Activated T-cell treated with anti-CD3 and anti-CD28 coated beads, Interleukin-2, amount 50 U/mL, for 1 hour (primary cell): ENCODE data around the gene BCL11A.

Experiments used
- DNase-seq: peaks from one replicate; pipeline ENCODE4 v3.0.0-alpha.2; 2020

The BCL11A gene

DNA sequence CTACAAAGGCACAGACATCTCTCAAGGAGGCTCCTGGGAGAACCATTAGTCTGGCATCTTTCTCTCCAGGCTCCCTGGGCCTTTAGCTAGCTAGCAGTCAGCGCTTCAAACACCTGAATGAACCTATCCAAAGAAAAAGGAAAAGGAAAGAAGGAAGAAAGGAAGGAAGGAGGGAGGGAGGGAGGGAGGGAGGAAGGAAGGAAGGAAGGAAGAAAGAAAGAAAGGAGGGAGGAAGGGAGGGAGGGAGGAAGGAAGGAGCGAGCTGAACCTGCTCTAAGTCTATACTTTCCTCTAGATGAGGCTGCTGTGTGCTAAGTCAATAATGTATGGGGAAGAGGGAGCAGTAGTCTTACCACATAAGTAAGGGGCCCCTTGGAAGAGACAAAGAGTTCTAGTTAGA, 5.1 kb upstream of the BCL11A start:
- DNase-seq = no peak

DNA sequence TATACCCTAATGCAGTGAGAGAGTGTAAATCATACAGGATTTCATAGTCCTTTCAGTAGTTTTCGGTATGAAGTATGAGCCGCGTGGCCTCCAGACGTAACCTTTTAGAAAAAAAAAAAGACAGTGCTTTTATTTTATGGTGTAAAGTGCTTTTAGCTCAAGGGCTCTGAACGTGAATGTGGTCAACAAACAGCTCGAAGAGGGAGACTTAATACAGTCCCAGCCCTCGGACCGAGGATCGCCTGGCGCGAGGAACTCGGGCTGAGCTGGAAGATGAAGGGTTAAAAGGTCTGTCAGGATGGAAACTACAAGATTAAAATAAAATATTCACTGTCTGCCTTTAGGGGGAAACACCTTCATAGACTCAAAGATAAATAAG, 4.0 kb upstream of the BCL11A start:
- DNase-seq = no peak

DNA sequence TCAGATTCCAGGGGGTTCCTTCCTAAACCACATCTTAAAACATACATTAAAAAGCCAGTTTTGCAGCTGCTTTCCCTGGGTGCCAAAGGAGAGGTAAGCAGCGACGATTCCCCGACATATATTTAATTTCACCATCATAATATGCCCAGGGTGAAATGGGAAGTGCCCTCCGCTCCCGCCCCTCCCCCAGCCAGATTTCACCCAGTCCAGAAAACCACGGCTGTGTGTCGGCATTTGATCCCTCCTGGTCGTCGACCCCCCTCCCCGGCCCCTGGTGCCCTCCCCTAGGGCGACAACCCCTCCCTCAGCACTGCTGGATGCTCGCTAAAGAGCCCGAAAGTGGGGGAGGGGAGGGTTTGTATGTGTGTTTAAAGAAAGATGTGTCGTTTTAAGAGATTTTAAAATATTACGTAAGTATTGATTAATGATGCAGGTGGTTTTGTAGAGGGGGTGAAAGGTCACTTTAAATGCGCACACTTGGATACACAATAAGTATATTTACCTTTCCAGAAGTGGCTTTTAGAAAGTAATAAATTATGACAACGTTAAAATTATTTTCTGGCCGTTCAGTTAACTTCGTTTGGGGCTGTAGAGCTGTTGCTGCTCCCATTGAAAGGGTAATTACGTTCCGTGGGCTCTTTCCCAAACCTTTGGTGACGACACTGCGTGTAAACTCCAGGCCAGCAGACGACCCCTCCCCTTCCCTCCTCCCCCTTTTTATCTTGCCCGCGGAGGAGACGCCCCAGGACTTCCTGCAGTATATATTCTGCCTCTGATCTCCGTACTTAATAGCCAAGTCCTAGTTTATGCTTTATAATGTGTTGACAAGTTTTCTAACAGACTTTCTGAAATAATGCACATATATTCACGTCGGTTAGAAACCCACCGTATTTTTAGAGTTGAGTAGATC, 3.4 kb upstream of the BCL11A start:
- no peak for DNase-seq

DNA sequence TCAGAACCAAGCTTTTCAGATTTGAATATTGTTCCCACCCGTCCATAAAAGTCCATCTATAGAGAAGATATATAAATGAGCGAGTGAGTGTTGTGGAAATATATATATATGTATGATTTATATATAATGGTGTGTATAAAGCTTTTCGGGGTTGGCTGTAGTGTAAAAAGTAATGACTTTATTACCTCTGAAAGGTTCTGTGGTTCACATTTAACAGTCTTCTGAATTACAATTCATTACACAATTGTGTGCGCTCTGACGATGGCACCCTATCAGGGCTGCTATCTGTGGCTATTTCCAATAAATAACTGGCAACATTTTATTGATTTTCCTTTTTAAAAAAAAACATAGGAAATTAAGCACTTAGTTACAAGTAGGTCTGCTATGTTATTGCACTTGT, 2.7 kb upstream of the BCL11A start:
- no peak for DNase-seq

DNA sequence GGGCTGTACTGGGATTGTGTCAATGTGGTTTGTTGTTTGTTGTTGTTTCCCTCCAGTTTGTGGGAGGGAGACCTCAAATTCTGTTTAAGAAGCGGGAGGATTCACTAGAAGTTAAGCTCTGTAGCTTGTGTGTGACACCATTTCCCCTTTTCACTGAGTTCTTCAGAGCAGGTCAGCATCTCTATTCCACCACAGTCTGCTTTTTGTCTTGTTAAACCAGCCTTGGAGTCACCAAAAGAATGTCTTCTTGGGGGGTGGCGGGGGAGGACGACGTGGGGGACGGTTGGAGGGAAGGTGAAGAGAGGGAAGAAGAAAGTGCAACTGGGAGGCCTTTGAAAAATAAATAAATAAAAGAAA, 2.3 kb upstream of the BCL11A start:
- DNase-seq = no peak

DNA sequence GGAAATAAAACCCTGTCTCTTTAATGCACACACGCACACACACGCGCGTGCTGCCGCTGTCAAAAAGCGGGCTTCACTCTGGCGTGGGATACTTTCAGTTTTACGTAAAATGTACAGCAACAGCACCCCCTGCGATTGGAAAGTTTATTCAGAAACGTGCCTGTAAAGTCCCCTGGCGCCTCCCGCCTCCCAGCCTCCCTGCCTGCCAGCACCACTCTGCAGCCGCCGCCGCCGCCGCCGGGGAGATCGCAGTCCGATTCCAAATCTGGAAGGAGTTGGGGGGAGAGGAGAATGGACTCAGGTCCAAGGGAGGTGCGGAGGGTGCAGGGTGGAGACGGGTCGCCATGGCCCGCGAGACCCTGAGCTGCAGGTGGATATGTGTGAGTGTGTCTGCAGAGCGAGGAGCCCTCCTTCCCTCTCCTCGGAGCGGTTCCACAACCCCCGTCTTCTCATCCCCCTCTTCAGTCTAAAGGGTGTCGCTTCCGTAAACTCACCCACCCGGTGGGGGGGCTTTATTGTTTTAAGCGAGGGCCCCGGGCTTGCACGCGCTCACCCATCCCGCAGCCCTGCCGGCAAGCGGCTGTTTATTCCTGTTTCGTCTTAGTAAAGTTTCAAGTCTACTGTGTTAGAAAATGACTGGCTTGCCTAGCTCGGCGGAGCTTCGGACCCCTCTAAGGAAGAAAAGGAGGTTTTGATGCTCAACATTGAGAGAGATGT, 1.8 kb upstream of the BCL11A start:
- peak; percentile 58 for DNase-seq

DNA sequence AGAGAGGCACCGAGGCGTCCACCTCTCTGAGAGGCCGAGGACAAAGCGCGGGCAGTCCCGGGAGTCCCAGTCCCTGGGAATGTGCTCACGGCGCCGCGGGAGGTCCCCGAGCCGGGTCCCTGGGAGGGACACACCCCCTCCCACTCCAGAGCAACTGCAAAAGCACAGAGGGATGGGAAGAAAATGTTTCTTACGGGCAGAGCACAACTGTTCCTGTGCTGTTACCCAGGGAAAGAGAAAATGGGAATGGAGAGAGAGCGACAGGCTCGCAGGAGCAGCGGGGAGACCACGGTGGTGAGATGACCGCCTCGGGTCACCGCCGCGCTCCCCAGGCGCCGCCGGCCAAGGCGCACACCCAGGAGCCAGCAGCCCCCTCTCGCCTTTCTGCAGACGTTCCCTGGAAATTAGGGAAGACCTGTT, 1.2 kb upstream of the BCL11A start:
- no peak for DNase-seq

DNA sequence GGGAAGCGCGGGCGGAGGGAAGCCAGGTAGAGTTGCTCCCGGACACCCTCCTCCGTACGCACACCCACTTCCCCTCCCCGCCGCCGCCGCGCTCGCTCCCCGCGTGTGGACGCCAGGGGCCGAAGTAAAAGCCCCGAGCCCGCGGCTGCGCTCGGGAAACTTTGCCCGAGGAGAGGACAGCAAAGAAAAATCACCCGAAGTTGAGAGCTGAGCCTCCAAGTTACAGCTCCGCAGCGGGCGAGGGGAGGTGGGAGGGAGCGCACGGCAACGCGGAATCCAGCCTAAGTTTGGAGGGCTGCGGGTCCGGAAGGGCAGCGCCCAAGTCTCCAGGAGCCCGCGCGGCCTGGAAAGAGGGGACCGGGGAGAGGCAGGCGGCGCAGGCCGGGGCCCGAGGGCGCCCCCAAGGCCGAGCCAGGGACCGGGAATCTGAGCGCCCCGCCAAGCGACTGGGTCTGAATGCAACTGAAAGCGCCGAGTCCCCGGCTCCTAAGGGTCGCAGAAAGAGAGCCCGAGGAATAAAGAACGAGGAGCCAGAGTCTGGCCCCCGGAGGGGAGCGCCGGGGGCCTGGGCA, 706 bp upstream of the BCL11A start:
- peak; percentile 36 for DNase-seq

DNA sequence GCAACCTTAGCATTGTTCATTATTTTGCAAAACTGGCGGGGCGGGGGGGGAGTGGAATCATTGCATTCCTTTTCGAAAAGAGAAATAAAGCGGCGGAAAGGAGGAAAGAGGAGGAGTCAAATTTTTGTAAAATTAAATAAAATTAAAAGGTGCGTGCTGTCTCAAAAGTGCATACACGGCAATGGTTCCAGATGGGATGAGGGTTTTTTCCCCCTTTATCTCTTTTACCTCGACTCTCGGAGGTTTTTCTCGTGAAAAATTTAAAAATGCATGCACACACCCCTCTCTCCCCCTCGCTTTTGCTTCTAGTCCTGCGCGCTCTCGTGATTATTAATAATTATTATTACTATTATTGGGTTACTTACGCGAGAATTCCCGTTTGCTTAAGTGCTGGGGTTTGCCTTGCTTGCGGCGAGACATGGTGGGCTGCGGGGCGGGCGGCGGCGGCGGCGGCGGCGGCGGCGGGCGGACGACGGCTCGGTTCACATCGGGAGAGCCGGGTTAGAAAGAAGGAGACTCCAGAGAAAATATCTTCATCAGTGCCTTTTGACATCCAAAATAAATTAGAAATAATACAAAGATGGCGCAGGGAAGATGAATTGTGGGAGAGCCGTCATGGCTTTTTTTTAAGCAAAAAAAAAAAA, 481 bp downstream of the BCL11A start:
- DNase-seq = no peak

DNA sequence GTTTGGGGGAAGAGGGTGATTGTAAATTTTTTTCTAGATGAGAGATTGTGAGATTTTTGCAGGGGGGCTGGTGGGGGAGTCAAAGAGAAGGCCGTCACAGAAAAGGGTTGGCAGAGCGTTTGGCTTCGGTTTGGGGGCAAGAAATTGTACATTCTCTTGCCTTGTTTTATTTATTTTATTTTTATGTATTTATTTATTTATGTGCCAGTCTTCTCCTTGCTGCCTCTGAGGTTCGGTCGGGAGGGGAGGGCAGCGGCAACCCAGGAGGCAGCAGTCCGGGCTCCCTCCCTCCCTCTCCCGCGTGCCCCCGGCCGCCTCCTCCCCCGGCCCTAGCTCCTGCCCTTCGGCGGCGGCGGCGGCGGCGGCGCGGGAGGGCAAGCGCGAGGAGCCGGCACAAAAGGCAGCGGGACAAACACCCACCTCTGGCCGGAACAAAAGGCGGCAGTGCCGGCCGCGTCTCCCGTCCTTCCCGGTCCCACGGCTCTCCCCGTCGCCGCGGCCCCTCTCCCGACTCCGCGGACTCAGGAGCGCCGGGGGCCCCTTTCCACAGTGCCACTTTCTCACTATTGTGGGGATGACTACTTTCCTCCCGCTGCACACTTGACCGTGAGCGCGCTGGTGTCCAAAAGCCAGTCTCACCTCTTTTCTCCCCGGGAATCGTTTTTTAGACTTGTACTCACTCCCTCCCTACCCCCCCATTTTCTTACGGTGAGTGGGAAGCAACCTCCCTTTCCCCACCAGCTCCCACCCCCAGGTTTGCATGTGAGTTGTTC, 1.2 kb downstream of the BCL11A start:
- no peak for DNase-seq

DNA sequence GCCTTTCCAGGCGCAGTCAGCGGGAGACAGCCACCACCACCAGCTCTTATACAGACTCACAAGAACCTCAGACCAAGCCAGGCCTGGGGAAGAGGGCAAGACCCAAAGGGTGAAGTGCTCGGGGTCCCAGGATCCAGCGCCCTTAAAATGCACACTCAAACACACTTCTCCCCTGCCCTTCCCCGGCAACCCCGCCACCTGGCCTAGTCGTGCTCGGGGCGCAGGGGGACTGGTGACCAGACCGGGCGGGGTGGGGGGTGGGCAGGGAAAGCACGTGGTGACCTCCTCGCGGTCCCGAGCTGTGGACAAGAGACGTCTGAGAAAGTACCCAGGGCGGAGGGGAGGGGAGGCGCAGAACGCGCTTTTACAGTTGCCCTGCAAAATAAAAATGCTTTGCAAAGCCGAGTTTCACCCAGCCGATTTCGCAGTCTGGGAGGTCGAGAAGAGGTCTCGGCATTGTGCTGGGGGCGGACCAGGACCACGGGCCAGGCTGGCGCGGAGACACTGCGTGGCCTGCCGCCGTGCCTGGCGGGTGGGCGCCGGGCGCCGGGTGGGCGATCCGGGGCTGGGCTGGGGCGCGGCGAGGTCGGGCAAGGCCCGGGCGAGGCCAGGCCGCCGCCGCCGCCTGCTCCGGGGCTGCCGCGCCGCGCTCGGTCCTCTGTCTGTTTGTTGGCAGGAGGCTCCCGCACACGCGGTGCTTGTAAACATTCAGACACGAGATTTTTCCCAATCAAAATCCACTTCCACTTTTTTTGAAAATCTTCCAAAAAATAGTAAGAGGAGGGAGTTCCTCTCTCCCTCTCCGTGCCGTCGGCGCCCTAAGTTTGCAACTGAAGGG, 2.0 kb downstream of the BCL11A start:
- peak; percentile 34 for DNase-seq

DNA sequence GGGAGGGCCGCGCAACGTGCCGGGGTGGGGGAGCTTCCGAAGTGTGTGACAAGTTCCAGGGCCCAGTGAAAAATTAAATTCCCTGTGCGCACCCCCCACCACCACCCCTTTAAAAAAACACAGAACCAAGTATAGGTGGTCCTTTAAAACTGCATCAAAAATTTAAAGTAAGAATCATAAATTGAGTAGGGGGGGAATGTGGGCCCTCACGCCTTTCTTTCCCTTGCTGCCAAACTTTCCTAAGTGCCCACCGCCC, 2.5 kb downstream of the BCL11A start:
- no peak for DNase-seq

DNA sequence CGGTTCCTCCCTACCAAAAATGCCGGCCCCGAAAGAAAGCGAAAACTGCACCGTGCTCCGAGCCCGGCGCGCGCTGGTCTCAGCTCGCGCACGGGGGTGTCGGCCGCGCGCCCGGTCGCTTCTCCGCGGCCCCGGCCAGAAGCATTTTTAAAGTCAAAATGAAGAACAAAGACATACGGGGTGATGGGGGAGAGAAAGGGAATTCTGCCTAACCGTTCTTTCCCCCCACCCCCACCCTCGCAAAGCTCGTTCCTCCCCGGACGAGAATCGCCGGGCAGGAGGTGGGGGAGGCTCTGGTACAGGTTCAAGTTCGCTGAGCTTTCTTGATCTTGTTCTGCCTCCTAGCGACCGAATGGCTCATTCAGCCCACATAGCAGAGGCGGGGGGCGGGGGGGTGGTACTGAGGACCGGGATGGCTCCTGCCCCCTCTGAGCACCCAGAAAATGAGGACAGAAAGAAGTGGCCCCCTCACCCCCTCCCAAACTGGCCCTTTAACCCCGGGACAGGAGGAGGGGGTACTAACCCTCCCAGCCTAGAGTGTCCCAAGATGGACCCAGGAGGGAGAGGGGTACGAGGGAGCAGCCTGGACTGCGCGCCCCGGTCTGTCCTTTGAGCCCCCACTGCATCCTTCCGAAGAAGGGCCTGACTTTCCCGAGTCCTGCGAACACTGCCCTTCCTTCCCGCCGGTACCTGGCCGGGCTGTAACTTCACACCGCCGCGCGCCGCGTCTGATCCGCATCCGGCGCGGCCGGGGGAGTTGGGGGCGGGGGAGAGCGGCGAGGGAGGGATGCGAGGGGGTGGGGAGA, 3.1 kb downstream of the BCL11A start:
- DNase-seq = peak; percentile 38

DNA sequence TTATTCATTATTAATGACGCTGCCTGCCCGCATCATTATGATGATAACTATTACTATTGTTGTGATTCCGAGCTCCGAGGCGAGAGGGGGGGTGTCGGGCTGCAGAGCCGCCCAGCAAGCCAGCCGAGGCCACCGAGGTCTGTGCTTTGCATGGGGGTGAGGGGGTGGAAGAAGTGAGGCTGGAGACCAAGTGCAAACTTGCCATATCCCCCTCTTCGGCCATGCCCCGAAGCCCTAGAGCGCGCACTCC, 3.6 kb downstream of the BCL11A start:
- DNase-seq = no peak

DNA sequence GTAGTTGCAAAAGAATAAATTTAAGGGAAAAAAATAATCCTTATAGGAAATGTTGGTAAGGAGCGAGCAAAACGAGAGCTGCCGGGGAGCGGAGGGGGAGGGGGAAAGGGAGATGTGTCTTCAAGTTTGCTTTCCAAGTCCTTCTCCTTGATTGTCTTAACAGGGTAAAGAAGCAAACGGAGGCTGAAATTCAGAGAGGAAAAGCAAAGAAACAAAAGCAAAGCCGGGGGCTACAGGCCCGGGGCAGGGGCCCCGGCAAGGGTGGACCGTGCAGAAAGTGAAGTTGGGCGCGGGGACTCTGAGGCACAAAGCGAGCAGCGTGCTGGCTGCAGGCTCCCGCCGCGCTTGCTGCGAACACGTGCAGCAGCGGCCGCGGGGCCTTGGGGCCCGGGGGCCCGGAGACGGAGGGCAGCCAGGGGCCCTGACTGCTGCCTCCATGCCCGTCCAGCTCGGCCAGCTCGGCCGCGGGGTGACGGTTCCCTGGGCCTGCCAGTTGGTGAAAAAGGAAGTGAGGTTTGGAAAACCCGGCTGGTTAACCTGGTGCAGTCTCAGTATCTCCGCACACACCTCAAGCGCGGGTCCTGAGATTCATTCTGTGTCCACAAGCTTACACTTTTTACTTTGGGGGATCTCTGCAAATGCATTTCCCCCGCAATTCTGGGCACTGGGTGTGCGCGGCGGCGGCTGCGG, 4.1 kb downstream of the BCL11A start:
- DNase-seq = peak; percentile 34

DNA sequence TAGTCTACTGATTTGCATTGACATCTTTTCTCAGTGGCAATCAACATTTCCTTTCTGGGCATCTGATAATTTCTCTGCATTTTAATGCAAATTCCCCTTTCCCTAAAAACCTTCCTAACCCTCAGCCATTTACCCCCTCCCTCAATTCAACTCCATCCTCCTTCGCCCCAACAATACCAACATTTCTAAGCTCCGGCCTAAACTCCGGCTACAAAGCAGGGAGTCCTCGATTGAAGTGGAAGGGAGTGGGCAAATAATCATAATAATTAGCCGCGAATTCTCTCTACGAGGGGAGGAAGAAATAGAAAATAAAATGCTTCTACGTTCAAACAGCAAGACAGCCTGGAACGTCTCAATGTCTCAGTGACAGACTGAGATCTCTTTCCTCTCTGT, 4.6 kb downstream of the BCL11A start:
- DNase-seq = no peak

DNA sequence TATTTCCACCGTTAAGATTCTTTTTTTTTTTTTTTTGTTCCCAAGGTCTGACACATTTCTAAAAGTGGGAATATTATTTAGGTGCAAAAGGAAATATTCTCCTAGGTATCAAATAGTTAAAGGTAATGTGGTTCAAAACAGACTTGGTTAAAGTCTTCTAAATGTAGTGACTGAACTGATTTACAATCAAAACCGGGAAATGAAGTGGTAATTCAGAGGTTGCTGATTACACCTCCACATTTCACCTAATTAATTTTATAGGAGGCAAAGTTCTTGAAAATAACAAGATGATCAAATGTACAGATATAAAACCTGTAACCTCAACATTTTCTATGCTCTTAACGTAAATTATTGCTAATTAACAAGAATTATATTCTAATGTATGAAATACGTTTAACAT, 5.1 kb downstream of the BCL11A start:
- DNase-seq = no peak

DNA sequence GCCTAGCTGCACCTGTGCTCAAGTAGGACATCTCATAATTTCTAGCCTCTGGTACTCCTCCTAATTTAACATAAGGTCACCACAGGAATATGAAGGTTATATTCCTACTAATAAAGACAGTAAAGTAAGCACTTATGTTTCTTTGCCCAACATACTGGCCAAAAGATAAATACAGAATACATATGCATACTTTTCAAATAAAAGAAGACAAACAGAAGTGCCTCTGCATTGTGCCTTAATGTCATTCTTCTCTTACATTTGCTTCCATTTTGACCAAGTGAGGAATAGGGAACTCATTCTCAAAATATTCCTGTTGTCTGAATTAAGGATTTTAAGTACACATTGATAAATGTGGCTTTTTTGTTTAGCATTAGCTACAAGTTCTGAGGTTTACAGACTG, 5.6 kb downstream of the BCL11A start:
- DNase-seq = no peak

DNA sequence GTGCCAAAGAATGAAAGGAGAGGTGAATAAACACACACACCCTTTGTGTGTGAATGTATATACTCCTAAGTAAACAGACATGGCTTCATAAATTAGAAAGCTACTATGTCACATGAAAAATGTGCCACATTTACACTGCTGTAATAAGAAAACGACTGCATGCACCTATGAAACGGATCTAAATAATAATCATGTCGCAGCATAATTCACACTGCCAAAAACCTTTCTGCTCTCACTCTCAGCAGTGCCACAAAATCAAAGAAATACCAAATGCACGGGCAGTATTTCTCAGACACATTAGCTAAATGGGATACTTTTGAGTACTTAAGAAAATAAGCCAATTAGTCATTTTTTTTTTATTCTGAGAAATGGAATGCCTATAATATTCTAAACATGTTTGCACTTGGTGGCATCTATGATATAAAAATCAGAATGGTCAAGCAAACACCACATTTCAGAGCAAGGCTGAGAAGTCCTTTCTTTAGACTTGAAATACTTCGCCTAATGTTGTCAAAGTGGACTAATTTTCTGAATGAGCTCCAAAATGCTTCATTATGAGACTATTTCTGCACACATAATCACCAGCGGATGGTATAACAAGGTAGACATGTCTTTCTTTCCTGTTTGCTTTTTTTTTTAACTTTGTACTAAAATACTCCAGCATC, 6.6 kb downstream of the BCL11A start:
- DNase-seq = no peak

DNA sequence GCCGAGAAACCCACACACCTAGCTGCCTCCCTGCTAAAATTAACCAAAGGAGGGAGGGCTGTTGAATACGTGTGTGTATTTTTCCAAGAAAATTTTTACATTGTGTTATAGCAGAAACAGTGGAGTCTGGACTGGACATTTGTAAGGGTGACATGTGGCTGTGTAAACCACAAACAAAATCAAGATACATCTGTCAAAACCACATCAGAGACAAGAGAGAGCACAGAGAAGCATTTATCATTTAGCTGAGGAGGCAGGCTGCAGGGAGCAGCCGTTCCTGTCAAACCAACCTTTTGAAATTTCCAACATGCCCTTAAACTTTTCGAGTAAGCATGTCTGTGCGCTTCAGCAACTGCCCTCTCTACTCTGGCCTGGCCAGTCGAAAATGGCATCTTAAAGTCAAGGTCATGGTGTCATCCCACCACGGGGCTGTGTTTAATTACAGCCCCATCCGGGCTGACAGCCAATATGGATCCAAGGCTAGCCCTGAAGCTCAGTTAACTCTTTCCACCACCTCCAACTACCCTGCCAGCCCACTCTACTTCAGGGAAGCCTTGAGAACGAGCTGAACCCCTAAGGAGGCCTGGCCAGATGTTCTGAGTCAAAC, 8.4 kb downstream of the BCL11A start:
- DNase-seq = no peak
